B cell (primary cell): ENCODE data around the gene CER1. TPM values are rescaled to one million over a fixed set of nuclear protein-coding genes. Genes with fewer than 3 reads are reported as not detected.
A peak's percentile ranks its signal among the peaks of the same experiment; 100 is the strongest.

Experiments
- ATAC-seq: fragments of 200-7000 bp; cut with Tn5 transposase; one replicate; pipeline ENCODE4 v1.10.0; 2021; ENCODE audit warnings: low read depth, mild to moderate bottlenecking, moderate number of reproducible peaks, moderate library complexity
- CTCF ChIA-PET: fragments of 350-600 bp; sonication (Branson Sonifier 250); formaldehyde crosslinking; loops from one replicate; lab custom pipeline; 2021; ENCODE audit warnings: antibody characterized with exemption, inconsistent platforms; lab: Charles Lee
- POLR2A ChIA-PET: fragments of 350-600 bp; sonication (Branson Sonifier 250); formaldehyde crosslinking; loops from one replicate; lab custom pipeline; 2021; ENCODE audit warnings: antibody characterized with exemption; lab: Charles Lee
- DNase-seq: peaks from one replicate; pipeline ENCODE4 v3.0.0; 2013
- H2AFZ ChIP-seq: 2 replicates; pipeline ENCODE4 v1.6.1; 2012; ENCODE audit warnings: mild to moderate bottlenecking, low read depth, low read length; ENCODE audit not compliant: insufficient read depth, poor library complexity, severe bottlenecking
- H3K27ac ChIP-seq, 2 donors: 1 replicate in 1 of 2; 2 replicates in 1 of 2; pipeline ENCODE4 v1.5.1; 2012 to 2013; ENCODE audit warnings: low read length in 2 of 2, mild to moderate bottlenecking in 2 of 2, moderate library complexity in 1 of 2
- H3K27me3 ChIP-seq, 4 experiments: fragments of 200-600 bp in 1 of 4; sonication (generic) in 1 of 4; replicated peaks in 1 of 4; 1 replicate in 2 of 4; 2 replicates in 2 of 4; pipeline versions ENCODE4 v1.6.1 to v1.7.0; 2013 to 2016; ENCODE audit warnings: low read length in 3 of 4, mild to moderate bottlenecking in 2 of 4, mixed read lengths in 1 of 4, moderate library complexity in 1 of 4; ENCODE audit not compliant: insufficient read depth in 4 of 4, control insufficient read depth in 3 of 4; ENCODE audit errors: control extremely low read depth in 1 of 4
- H3K36me3 ChIP-seq, 2 experiments: replicated peaks in 1 of 2; 1 replicate in 1 of 2; 2 replicates in 1 of 2; pipeline versions ENCODE4 v1.6.1 to v1.7.1; 2013; ENCODE audit warnings: low read length in 1 of 2; ENCODE audit not compliant: insufficient read depth in 2 of 2, control insufficient read depth in 1 of 2; ENCODE audit errors: control extremely low read depth in 1 of 2, extremely low read depth in 1 of 2
- H3K4me1 ChIP-seq, 2 donors: fragments of 200-600 bp in 1 of 2; sonication (generic) in 1 of 2; 1 replicate in 1 of 2; 2 replicates in 1 of 2; pipeline versions ENCODE4 v1.5.1 to v1.6.1; 2013 to 2017; ENCODE audit warnings: low read length in 2 of 2; ENCODE audit not compliant: control insufficient read depth in 2 of 2, insufficient read depth in 2 of 2
- H3K4me2 ChIP-seq: replicated peaks from 2 replicates; pipeline ENCODE3; 2012; ENCODE audit warnings: mild to moderate bottlenecking, low read depth, low read length; ENCODE audit not compliant: poor library complexity, severe bottlenecking
- H3K4me3 ChIP-seq, 5 experiments: fragments of 200-600 bp in 1 of 5; sonication (generic) in 1 of 5; 1 replicate in 3 of 5; 2 replicates in 2 of 5; pipeline versions ENCODE4 v1.5.1 to v1.7.0; 2011 to 2016; ENCODE audit warnings: low read length in 4 of 5, mild to moderate bottlenecking in 4 of 5, low read depth in 2 of 5, control low read depth in 1 of 5, moderate library complexity in 1 of 5; ENCODE audit not compliant: insufficient read depth in 1 of 5; ENCODE audit errors: control extremely low read depth in 1 of 5, extremely low read depth in 1 of 5
- H3K79me2 ChIP-seq: fragments of 200-600 bp; sonication (generic); one replicate; pipeline ENCODE4 v1.6.0; 2016; ENCODE audit warnings: low read length; ENCODE audit not compliant: control insufficient read depth, insufficient read depth
- H3K9ac ChIP-seq: fragments of 200-600 bp; sonication (generic); 2 replicates; pipeline ENCODE4 v1.6.1; 2017; ENCODE audit warnings: mild to moderate bottlenecking, low read length, moderate library complexity
- H3K9me3 ChIP-seq, 3 donors: one replicate each; pipeline versions ENCODE4 v1.6.1 to v1.7.1; 2013; ENCODE audit warnings: low read length in 2 of 3; ENCODE audit not compliant: control insufficient read depth in 2 of 3, insufficient read depth in 1 of 3; ENCODE audit errors: control extremely low read depth in 1 of 3
- H4K20me1 ChIP-seq: 2 replicates; pipeline ENCODE4 v1.6.0; 2012; ENCODE audit warnings: mild to moderate bottlenecking, low read length; ENCODE audit not compliant: insufficient read depth, control insufficient read depth, poor library complexity, severe bottlenecking
- H3K27ac Mint-ChIP-seq: one replicate; pipeline ENCODE4 v1.8.0; 2021; ENCODE audit warnings: mixed read lengths
- H3K27me3 Mint-ChIP-seq: one replicate; pipeline ENCODE4 v1.8.0; 2021; ENCODE audit warnings: mixed read lengths
- H3K4me1 Mint-ChIP-seq: one replicate; pipeline ENCODE4 v1.8.0; 2021; ENCODE audit warnings: mixed read lengths
- H3K4me3 Mint-ChIP-seq: one replicate; pipeline ENCODE4 v1.8.0; 2021; ENCODE audit warnings: mixed read lengths
- H3K9me3 Mint-ChIP-seq: one replicate; pipeline ENCODE4 v1.8.0; 2022; ENCODE audit warnings: mixed read lengths; ENCODE audit not compliant: insufficient read depth
- CTCF ChIP-seq: fragments of 200-600 bp; IDR thresholded peaks from one replicate; pipeline ENCODE4 v1.8.0; 2022; ENCODE audit warnings: antibody characterized with exemption, mild to moderate bottlenecking
- EZH2 ChIP-seq: IDR thresholded peaks from 2 replicates; pipeline ENCODE4 v1.6.1; 2012; ENCODE audit warnings: borderline replicate concordance, low read depth, mild to moderate bottlenecking, moderate library complexity, low read length; ENCODE audit not compliant: insufficient read depth, poor library complexity, severe bottlenecking
- WGBS: methylation state at CpG from one replicate; pipeline ENCODE4 v1.1.5; 2013; ENCODE audit warnings: missing lambda C conversion rate; ENCODE audit not compliant: insufficient coverage; 5-methylcytosine and 5-hydroxymethylcytosine counted together
- intact Hi-C: fragments of 100-400 bp; cut with micrococcal nuclease; formaldehyde crosslinking; loops from one replicate; pipeline ENCODE4 v1.10.0; 2022
- polyA plus RNA-seq: library from polyadenylated mRNA; depleted of rRNA; stranded (reverse); fragments of >200 nt; gene quantifications from 2 replicates; pipeline ENCODE4 v1.2.3, GENCODE V29; 2012
- total RNA-seq, 2 donors: library from RNA; stranded (reverse); fragments of 120-200 nt in 1 of 2; gene quantifications; 1 replicate in 1 of 2; 2 replicates in 1 of 2; pipeline versions ENCODE4 v1.2.3 to v1.2.4, GENCODE V29; 2013 to 2022

Gene CER1
- total and polyA plus RNA-seq, 2 donors (not counting 1 experiment from before 2014, with no cell fraction given): not detected

DNA sequence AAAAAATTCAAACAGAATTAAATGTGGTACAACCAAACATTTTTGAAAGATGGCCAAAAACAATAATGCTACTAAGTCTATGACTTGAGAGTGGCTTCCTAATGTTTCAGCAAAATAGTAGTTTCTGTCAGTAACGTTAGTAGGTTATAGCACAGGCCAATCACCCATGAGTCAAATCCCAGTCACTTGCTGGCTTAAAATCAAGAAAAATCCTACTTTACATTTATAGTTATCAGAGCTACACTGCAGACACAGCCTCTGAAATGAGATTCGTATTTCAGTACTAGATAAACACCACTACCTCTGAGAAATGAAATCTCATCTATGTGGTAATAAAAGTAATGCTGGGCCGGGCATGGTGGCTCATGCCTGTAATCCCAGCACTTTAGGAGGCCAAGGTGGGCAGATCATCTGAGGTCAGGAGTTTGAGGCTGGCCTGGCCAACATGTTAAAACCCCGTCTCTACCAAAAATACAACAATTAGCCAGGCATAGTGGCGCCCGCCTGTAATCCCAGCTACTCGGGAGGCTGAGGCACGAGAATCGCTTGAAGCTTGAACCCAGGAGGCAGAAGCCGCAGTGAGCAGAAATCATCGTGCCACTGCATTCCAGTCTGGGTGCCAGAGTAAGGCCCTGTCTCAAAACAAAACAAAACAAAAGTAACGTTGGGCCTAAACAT, 35.4 kb downstream of the CER1 start:
- CTCF ChIA-PET: no interaction called here
- WGBS: 95% methylated on average over 8 of the region's 12 CpGs

More for the DNA sequence above, 35.4 kb downstream of the CER1 start:
- Histone ChIP-seq H3K27ac (peak overlapping the region; percentile 77 to 89), H3K9me3 (no peaks in the 10 kb centered on the region), H4K20me1 (no peaks in the 10 kb centered on the region), H3K9ac (no peak overlapping the region), H3K4me1 (peaks cover 48 to 52% of the 10 kb centered on the region in 2 donors), H2AFZ (no peak overlapping the region), H3K27me3 (no peaks in the 10 kb centered on the region), H3K36me3 (peaks cover 0 to 28% of the 10 kb centered on the region in 2 experiments), H3K4me3 (no peak overlapping the region), H3K4me2 (peak overlapping the region; percentile 72), H3K79me2 (peaks cover 62% of the 10 kb centered on the region)
- H3K27ac Mint-ChIP-seq: peak overlapping the region; percentile 67
- no peak overlapping the region for H3K4me3 Mint-ChIP-seq
- TF ChIP-seq EZH2 (no peak), CTCF (no peak)
- intact Hi-C loops: no loop called here
- POLR2A ChIA-PET: interaction anchor here (0.6 kb wide), 1 partner anchor 99 kb away, joined by 7 read pairs; no protein-coding TSS in a partner anchor
- H3K4me1 Mint-ChIP-seq: peaks cover 71% of the 10 kb centered on the region
- H3K27me3 Mint-ChIP-seq: no peaks in the 10 kb centered on the region
- DNase-seq (no peak), ATAC-seq (no peak)
- H3K9me3 Mint-ChIP-seq: no peaks in the 10 kb centered on the region
